HepG2 (cell line): ENCODE measurements around the gene RGP1. TPM values are rescaled to one million over a fixed set of nuclear protein-coding genes. Genes with fewer than 3 reads are reported as not detected.

Experiments used
- GABPB1 ChIP-seq: IDR thresholded peaks from 2 replicates; pipeline ENCODE4 v1.6.1; 2016; ENCODE audit warnings: mild to moderate bottlenecking, missing genetic modification reagents, moderate library complexity, missing compliant biosample characterization
- KAT8 ChIP-seq: IDR thresholded peaks from 2 replicates; pipeline ENCODE4 v1.6.1; 2016; ENCODE audit warnings: missing genetic modification reagents, missing compliant biosample characterization
- KLF13 ChIP-seq: sonication (generic); formaldehyde crosslinking; IDR thresholded peaks from 2 replicates; pipeline ENCODE4 v1.4.0; 2020; ENCODE audit warnings: mild to moderate bottlenecking, missing genetic modification reagents
- KLF16 ChIP-seq, 2 experiments: sonication (generic) in 1 of 2; formaldehyde crosslinking in 1 of 2; IDR thresholded peaks; 2 replicates each; pipeline versions ENCODE4 v1.6.1 to v1.8.0; 2016 to 2023; ENCODE audit warnings: missing genetic modification reagents in 2 of 2, missing compliant biosample characterization in 1 of 2
- MYC ChIP-seq: sonication (generic); formaldehyde crosslinking; IDR thresholded peaks from 2 replicates; pipeline ENCODE4 v1.9.0; 2021; ENCODE audit warnings: missing genetic modification reagents, borderline replicate concordance
- POLR2A ChIP-seq, 2 experiments: IDR thresholded peaks; 2 replicates each; pipeline ENCODE4 v1.6.1; 2011; ENCODE audit warnings: low read depth in 2 of 2, low read length in 2 of 2, mild to moderate bottlenecking in 1 of 2, moderate library complexity in 1 of 2; ENCODE audit not compliant: insufficient read depth in 1 of 2
- YEATS2 ChIP-seq: sonication (generic); formaldehyde crosslinking; IDR thresholded peaks from 2 replicates; pipeline ENCODE4 v1.4.0; 2020; ENCODE audit warnings: missing genetic modification reagents, borderline replicate concordance
- ZNF224 ChIP-seq: sonication (generic); formaldehyde crosslinking; IDR thresholded peaks from 2 replicates; pipeline ENCODE4 v1.5.0; 2020; ENCODE audit warnings: mild to moderate bottlenecking, missing genetic modification reagents
- ZNF317 ChIP-seq: sonication (generic); formaldehyde crosslinking; IDR thresholded peaks from 2 replicates; pipeline ENCODE4 v1.5.0; 2020; ENCODE audit warnings: mild to moderate bottlenecking, missing genetic modification reagents
- ZNF34 ChIP-seq: sonication (generic); formaldehyde crosslinking; IDR thresholded peaks from 2 replicates; pipeline ENCODE4 v1.4.0; 2020; ENCODE audit warnings: mild to moderate bottlenecking, missing genetic modification reagents, borderline replicate concordance
- ZNF616 ChIP-seq: sonication (generic); formaldehyde crosslinking; IDR thresholded peaks from 2 replicates; pipeline ENCODE4 v1.5.0; 2020; ENCODE audit warnings: low read depth, mild to moderate bottlenecking, missing genetic modification reagents
- ZNF644 ChIP-seq: IDR thresholded peaks from 2 replicates; pipeline ENCODE4 v1.6.1; 2016; ENCODE audit warnings: low read depth
- ZNF761 ChIP-seq: sonication (generic); formaldehyde crosslinking; conservative IDR thresholded peaks from 2 replicates; pipeline ENCODE4 v1.4.0; 2020; ENCODE audit warnings: mild to moderate bottlenecking, missing genetic modification reagents
- ZNF800 ChIP-seq: sonication (generic); formaldehyde crosslinking; IDR thresholded peaks from 2 replicates; pipeline ENCODE4 v1.4.0; 2020; ENCODE audit warnings: missing genetic modification reagents
- ZNF83 ChIP-seq: sonication (generic); formaldehyde crosslinking; IDR thresholded peaks from 2 replicates; pipeline ENCODE4 v1.4.0; 2020; ENCODE audit warnings: missing genetic modification reagents, mild to moderate bottlenecking, borderline replicate concordance
- polyA plus RNA-seq, 8 experiments: library from polyadenylated mRNA; depleted of rRNA in 3 of 8; stranded (reverse) in 7 of 8; unstranded in 1 of 8; fragments of >200 nt; fragmentation: Illumina TruSeq in 4 of 8; extraction: Trizol in 4 of 8; gene quantifications; 2 replicates each; pipeline versions ENCODE4 v1.2.1 to v1.2.3, GENCODE V29; 2011 to 2016; ENCODE audit warnings: low read depth in 4 of 8, missing spikeins in 1 of 8, mixed read lengths in 1 of 8; ENCODE audit not compliant: insufficient read depth in 1 of 8
- total RNA-seq, 5 experiments: library from RNA; depleted of rRNA; stranded (reverse); fragments of >200 nt; fragmentation: Illumina TruSeq; extraction: Trizol; gene quantifications; 2 replicates each; pipeline ENCODE4 v1.2.3, GENCODE V29; 2016; ENCODE audit warnings: low read depth in 1 of 5
- TF ChIP-seq, protein P1 (sequence below): sonication (generic); formaldehyde crosslinking; IDR thresholded peaks from 2 replicates; pipeline ENCODE4 v1.4.0; 2020; ENCODE audit warnings: missing genetic modification reagents
- TF ChIP-seq, protein P2 (sequence below): sonication (generic); formaldehyde crosslinking; conservative IDR thresholded peaks from 2 replicates; pipeline ENCODE4 v1.8.0; 2022; ENCODE audit warnings: low read depth, missing genetic modification reagents
- TF ChIP-seq, protein P3 (sequence below): sonication (generic); formaldehyde crosslinking; IDR thresholded peaks from 2 replicates; pipeline ENCODE4 v1.4.0; 2020; ENCODE audit warnings: missing genetic modification reagents
- TF ChIP-seq, protein P4 (sequence below): IDR thresholded peaks from 2 replicates; pipeline ENCODE4 v1.6.1; 2016; ENCODE audit warnings: low read depth, control low read depth

RGP1 gene
- total and polyA plus RNA-seq, 2 of the 13 experiments (the other 11 are each of a cell fraction or from before 2014, with no cell fraction given): 12.7 to 21.0 TPM

DNA sequence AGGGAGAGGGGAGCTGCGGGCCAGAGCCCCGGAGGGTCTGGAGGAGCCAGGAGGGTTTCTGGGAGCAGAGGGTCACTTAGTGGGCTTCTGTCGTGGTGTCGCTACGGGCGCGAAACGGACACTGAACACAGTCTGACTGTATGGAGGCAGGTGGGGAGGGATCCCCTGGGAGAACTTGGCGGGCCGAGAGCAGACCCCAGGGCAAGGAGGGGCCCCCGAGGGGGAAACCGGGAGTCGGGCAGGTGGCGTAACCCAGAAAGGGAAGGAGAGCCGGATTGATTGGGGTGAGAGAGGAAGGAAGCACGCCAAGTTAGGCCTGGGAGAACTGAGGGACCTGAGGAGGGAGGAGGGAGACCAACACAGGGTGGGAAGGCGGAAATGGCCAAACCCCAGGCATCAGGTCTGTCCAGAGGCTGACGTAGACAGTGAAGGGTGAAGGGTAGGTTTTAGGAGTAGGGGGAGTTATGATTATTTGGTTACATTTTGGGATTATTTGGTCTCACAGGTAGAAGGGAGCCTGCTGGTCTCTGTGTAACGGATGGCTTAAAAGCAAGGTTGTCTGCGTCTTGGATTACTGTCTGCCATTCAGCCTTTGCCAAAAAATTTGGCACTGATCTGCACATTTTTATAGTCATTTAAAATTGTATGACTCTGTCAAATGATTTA, 8.3 kb downstream of the RGP1 start (continued):
- TF ChIP-seq, protein P1, sequence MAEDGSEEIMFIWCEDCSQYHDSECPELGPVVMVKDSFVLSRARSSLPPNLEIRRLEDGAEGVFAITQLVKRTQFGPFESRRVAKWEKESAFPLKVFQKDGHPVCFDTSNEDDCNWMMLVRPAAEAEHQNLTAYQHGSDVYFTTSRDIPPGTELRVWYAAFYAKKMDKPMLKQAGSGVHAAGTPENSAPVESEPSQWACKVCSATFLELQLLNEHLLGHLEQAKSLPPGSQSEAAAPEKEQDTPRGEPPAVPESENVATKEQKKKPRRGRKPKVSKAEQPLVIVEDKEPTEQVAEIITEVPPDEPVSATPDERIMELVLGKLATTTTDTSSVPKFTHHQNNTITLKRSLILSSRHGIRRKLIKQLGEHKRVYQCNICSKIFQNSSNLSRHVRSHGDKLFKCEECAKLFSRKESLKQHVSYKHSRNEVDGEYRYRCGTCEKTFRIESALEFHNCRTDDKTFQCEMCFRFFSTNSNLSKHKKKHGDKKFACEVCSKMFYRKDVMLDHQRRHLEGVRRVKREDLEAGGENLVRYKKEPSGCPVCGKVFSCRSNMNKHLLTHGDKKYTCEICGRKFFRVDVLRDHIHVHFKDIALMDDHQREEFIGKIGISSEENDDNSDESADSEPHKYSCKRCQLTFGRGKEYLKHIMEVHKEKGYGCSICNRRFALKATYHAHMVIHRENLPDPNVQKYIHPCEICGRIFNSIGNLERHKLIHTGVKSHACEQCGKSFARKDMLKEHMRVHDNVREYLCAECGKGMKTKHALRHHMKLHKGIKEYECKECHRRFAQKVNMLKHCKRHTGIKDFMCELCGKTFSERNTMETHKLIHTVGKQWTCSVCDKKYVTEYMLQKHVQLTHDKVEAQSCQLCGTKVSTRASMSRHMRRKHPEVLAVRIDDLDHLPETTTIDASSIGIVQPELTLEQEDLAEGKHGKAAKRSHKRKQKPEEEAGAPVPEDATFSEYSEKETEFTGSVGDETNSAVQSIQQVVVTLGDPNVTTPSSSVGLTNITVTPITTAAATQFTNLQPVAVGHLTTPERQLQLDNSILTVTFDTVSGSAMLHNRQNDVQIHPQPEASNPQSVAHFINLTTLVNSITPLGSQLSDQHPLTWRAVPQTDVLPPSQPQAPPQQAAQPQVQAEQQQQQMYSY (CRISPR knock-in tag): 0 out of 2 replicates have a peak, but pooled peaks have one; percentile 27
- TF ChIP-seq KLF16 (CRISPR knock-in tag; IDR thresholded peaks at IDR 0.05) (no peak), ZNF761 (CRISPR knock-in tag) (0 out of 2 replicates have a peak, but pooled peaks have one; percentile 15), MYC (CRISPR knock-in tag) (no peak), ZNF224 (CRISPR knock-in tag) (no peak), YEATS2 (CRISPR knock-in tag) (no peak), POLR2A (IDR thresholded peaks at IDR 0.05; ENCODE audit: insufficient read depth in 1 of 2, low read depth in 2 of 2, low read length in 2 of 2) (peak; percentile 1 to 48; a peak in 3 of 4 replicates), ZNF34 (CRISPR knock-in tag) (no peak), KAT8 (CRISPR knock-in tag) (0 out of 2 replicates have a peak, but pooled peaks have one; percentile 7), ZNF800 (CRISPR knock-in tag) (0 out of 2 replicates have a peak, but pooled peaks have one; percentile 7), KLF13 (CRISPR knock-in tag) (no peak), ZNF83 (CRISPR knock-in tag) (no peak), GABPB1 (CRISPR knock-in tag) (peak; percentile 65; the same call in 1 of the 2 replicates), ZNF317 (CRISPR knock-in tag) (peak; percentile 41; the same call in 1 of the 2 replicates), ZNF644 (CRISPR knock-in tag) (no peak), ZNF616 (CRISPR knock-in tag) (0 out of 2 replicates have a peak, but pooled peaks have one; percentile 2)
- TF ChIP-seq, protein P2, sequence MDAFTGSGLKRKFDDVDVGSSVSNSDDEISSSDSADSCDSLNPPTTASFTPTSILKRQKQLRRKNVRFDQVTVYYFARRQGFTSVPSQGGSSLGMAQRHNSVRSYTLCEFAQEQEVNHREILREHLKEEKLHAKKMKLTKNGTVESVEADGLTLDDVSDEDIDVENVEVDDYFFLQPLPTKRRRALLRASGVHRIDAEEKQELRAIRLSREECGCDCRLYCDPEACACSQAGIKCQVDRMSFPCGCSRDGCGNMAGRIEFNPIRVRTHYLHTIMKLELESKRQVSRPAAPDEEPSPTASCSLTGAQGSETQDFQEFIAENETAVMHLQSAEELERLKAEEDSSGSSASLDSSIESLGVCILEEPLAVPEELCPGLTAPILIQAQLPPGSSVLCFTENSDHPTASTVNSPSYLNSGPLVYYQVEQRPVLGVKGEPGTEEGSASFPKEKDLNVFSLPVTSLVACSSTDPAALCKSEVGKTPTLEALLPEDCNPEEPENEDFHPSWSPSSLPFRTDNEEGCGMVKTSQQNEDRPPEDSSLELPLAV (CRISPR knock-in tag): no peak
- TF ChIP-seq, protein P3, sequence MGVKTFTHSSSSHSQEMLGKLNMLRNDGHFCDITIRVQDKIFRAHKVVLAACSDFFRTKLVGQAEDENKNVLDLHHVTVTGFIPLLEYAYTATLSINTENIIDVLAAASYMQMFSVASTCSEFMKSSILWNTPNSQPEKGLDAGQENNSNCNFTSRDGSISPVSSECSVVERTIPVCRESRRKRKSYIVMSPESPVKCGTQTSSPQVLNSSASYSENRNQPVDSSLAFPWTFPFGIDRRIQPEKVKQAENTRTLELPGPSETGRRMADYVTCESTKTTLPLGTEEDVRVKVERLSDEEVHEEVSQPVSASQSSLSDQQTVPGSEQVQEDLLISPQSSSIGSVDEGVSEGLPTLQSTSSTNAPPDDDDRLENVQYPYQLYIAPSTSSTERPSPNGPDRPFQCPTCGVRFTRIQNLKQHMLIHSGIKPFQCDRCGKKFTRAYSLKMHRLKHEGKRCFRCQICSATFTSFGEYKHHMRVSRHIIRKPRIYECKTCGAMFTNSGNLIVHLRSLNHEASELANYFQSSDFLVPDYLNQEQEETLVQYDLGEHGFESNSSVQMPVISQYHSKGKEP: no peak
- TF ChIP-seq, protein P4, sequence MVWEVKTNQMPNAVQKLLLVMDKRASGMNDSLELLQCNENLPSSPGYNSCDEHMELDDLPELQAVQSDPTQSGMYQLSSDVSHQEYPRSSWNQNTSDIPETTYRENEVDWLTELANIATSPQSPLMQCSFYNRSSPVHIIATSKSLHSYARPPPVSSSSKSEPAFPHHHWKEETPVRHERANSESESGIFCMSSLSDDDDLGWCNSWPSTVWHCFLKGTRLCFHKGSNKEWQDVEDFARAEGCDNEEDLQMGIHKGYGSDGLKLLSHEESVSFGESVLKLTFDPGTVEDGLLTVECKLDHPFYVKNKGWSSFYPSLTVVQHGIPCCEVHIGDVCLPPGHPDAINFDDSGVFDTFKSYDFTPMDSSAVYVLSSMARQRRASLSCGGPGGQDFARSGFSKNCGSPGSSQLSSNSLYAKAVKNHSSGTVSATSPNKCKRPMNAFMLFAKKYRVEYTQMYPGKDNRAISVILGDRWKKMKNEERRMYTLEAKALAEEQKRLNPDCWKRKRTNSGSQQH (CRISPR knock-in tag): no peak
